Mucosa of descending colon (tissue), 3 donors: ENCODE measurements around the gene PRDM1. TPM values are rescaled to one million over a fixed set of nuclear protein-coding genes. Genes with fewer than 3 reads are reported as not detected.

Source experiments
- ATAC-seq: fragments of 200-7000 bp; cut with Tn5 transposase; one replicate; pipeline ENCODE4 v1.9.1; 2020; ENCODE audit warnings: mild to moderate bottlenecking, moderate library complexity
- DNase-seq, 3 donors: peaks; one replicate each; pipeline ENCODE4 v3.0.0-alpha.2; 2020
- H3K36me3 ChIP-seq: fragments of 200-600 bp; one replicate; pipeline ENCODE4 v1.8.0; 2021; ENCODE audit warnings: low read depth, mild to moderate bottlenecking
- H3K4me1 ChIP-seq: fragments of 200-600 bp; one replicate; pipeline ENCODE4 v1.8.0; 2021; ENCODE audit warnings: low read depth, mild to moderate bottlenecking
- H3K4me3 ChIP-seq: fragments of 200-600 bp; one replicate; pipeline ENCODE4 v1.8.0; 2021; ENCODE audit warnings: mild to moderate bottlenecking
- H3K9me3 ChIP-seq: fragments of 200-600 bp; one replicate; pipeline ENCODE4 v1.8.0; 2021; ENCODE audit warnings: mild to moderate bottlenecking
- CTCF ChIP-seq: fragments of 200-600 bp; IDR thresholded peaks from one replicate; pipeline ENCODE4 v1.8.0; 2022; ENCODE audit warnings: antibody characterized with exemption, mild to moderate bottlenecking
- intact Hi-C, 2 donors: fragments of 100-400 bp; cut with DNase I in 1 of 2; cut with micrococcal nuclease in 1 of 2; formaldehyde crosslinking; loops; one replicate each; pipeline versions ENCODE4 v1.11.0 to v1.11.1; 2022; cut with DNase I, micrococcal nuclease
- total RNA-seq, 3 donors: library from RNA; stranded (reverse); fragmentation: NEBNext Ultra II Directional in 2 of 3; extraction: Animal tissue kit (Norgen Biotek cat#: 25700) in 2 of 3; gene quantifications; one replicate each; pipeline versions ENCODE4 v1.2.1 to v1.2.4, GENCODE V29; 2021 to 2023
- donor health status: DM: no; HTN: no; CAD: no; lungs with moderate emphysema.
- donor health status: DM: no; HTN: no; CAD: no.
- donor health status: DM: no; HTN: yes; CAD: no.

PRDM1 gene
- total RNA-seq, 3 donors from 2014 or later: 10.5 to 30.7 (median 23.4) TPM

DNA sequence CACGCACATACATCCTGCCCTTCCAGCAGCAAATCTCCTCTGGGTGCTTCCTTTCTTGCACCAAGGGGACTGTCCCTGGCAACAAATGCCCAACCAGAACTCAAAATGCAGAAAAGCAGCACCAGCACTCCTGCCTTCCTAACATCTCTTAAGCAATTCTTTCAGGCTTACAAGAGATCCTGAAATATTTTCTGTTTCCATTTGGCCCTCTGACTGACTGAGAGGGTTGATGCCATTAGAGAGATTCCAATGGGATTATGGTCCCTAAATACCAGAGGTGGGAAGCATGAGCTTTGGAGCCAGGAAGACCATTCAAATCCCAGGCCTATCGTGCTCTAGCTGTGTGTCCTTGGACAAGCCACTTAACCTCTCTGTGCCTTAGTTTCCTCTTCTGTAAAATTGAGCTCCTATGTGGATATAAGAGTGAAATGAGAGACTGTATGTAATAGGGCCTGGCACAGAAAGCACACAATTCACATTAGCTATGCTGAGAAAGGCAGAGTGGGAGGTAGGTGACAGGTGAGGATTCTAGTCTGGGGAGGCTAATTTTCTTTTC, 56.8 kb downstream of the PRDM1 start:
- no peaks in the 10 kb centered on the region for H3K4me1 ChIP-seq
- H3K36me3 ChIP-seq: no peaks in the 10 kb centered on the region
- DNase-seq (no peak), ATAC-seq (no peak)
- no peaks in the 10 kb centered on the region for H3K9me3 ChIP-seq
- TF ChIP-seq CTCF: no peak
- intact Hi-C loops: no loop called here
- H3K4me3 ChIP-seq: no peak overlapping the region

DNA sequence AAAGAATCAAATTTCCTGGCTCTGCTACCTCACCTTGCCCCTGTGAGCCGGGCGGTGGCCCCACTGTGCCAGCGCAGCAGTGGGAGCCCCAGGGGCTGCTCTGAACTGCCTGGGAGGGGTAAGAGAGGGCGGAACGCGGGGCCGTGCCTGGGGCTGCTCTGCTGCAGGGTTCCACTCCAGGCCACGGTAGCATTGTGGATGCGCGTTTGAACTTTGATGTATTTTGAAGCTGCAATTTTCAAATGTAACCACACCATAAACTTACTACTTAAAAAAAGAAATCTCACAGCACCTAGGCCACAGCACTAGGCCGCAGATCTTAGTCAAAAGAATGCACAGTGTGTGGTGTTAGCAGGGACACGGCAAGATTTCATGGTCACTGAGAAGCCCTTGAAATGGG, 57.5 kb downstream of the PRDM1 start:
- H3K4me1 ChIP-seq: no peaks in the 10 kb centered on the region
- no peaks in the 10 kb centered on the region for H3K36me3 ChIP-seq
- intact Hi-C loops: no loop called here
- no peak overlapping the region for H3K4me3 ChIP-seq
- no peak for TF ChIP-seq CTCF
- no peak for DNase-seq
- no peak for ATAC-seq
- H3K9me3 ChIP-seq: no peaks in the 10 kb centered on the region

DNA sequence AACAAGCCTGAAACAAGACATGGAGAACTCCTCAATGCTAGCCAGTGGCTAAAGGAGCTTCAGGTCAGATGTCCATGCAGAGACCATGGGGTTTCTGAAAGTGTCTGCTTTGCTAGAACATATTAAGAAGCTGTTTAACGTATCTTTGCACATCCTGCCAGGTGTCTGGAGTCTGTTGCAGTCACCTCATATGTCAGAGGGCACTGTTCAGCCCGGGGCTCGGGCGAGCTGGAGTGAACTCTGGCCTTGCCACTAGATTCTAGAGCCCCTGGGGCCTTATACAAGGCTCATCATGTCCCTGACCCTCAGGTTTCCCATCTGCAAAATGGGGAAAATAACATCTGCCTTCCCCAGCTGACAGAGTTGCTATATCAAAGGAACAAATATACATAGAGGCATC, 59.0 kb downstream of the PRDM1 start:
- ATAC-seq (no peak), DNase-seq (no peak)
- no peaks in the 10 kb centered on the region for H3K9me3 ChIP-seq
- intact Hi-C loops: no loop called here
- H3K4me1 ChIP-seq: no peaks in the 10 kb centered on the region
- TF ChIP-seq CTCF: no peak
- H3K4me3 ChIP-seq: no peak overlapping the region
- H3K36me3 ChIP-seq: no peaks in the 10 kb centered on the region

- no peaks in the 10 kb centered on the region for H3K9me3 ChIP-seq
- no peak for TF ChIP-seq CTCF
- H3K36me3 ChIP-seq: no peaks in the 10 kb centered on the region
- no peak overlapping the region for H3K4me3 ChIP-seq
- ATAC-seq (no peak), DNase-seq (no peak)
- H3K4me1 ChIP-seq: no peaks in the 10 kb centered on the region
- intact Hi-C loops: no loop called here
Observed at GRCh38 chr6:106145741-106146227, 59.6 kb downstream of the PRDM1 start.

DNA sequence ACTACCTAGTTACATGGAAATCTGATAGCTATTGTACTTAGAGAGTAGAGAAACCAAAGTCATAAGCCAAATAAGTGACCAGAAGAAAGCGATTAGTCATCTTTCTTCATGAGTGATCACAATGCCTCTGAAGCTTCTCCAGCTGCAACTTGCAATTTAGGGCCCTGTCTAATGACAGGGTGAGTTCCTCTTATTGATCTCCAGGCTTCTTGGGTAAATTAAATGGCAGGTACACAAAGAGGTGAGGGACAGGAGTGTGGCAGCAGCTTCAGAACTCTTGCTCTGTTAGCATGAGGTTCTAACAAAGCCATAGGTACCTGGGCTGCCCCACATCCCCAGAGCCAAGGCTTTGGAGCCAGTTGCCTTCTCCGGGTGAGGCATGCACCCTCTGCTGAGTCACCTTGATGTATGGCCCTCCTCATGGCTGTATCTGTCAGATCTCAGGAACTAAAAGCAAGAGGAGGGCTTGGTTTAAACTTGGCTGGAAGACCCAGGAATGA, 60.8 kb downstream of the PRDM1 start:
- ATAC-seq (no peak), DNase-seq (no peak)
- Histone ChIP-seq H3K36me3 (no peaks in the 10 kb centered on the region), H3K4me1 (no peaks in the 10 kb centered on the region), H3K4me3 (no peak overlapping the region), H3K9me3 (no peaks in the 10 kb centered on the region)
- no peak for TF ChIP-seq CTCF
- intact Hi-C loops: no loop called here

DNA sequence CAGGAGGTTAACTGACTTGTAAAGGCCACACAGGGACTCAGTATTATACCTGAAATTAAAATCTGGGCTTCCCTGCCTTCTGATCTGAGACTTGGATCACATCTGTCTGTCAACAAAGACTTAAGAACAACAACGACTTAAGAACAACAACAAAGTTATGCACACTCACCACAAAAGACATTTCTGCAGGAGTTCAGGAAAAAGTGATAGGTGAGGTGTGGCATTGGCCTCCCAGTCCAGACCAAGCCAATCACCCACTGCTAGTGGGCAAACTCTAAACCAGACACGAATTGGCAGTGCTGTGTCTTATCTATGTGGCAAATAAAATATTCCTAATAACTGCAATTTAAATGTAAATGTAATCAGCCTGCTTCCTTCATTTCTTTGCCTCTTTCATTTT, 61.3 kb downstream of the PRDM1 start:
- Histone ChIP-seq H3K4me3 (no peak overlapping the region), H3K9me3 (no peaks in the 10 kb centered on the region), H3K4me1 (no peaks in the 10 kb centered on the region), H3K36me3 (no peaks in the 10 kb centered on the region)
- TF ChIP-seq CTCF: no peak
- ATAC-seq (no peak), DNase-seq (no peak)
- intact Hi-C loops: no loop called here
